Endometrial microvascular endothelial cells (primary cell): ENCODE data around the gene TFF1. TPM values are rescaled to one million over a fixed set of nuclear protein-coding genes. Genes with fewer than 3 reads are reported as not detected.

Experiments
- in situ Hi-C: cut with HindIII; loops from 2 replicates; pipeline ENCODE4 v1.10.0; 2017; ENCODE audit warnings: low sequenced_read_pairs, low pct_unique_long_range_greater_than_20kb; ENCODE audit errors: inconsistent ontology term
- total RNA-seq: library from RNA; depleted of rRNA; stranded (reverse); fragments of >200 nt; gene quantifications from one replicate; pipeline ENCODE4 v1.2.3, GENCODE V29; 2015; ENCODE audit errors: inconsistent ontology term

TFF1 gene
- total RNA-seq, 1 donor from 2014 or later, result not detected

DNA sequence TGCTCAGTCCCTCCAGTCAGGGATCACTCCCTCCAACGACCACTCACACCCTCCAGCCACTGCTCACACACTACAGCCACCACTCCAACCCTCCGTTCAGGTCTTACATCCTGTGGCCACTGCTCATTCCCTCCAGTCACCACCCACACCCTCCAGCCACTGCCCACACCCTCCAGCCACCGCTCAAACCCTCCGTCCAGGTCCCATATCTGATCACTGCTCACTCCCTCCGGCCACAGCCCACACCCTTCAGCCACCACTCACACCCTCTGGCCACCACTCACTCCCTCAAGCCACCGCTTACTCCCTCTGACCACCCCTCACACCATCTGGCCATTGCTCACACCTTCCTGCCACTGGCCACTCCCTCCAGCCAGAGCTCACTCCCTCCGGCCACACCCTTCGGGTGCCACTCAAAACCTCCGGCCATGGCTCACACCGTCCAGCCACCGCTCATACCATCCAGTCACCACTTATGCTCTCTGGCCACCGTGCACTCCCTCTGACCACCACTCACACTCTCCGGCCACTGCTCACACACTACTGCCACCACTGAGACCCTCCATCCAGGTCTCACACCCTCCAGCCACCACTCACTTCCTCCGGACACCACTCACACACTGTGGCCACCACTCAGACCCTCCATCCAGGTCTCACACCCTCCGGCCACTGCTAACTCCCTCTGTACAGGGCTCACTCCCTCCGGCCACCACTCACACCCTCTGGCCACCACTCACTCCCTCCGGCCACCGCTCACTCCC lies 4.7 kb upstream of the TFF1 start:
- in situ Hi-C loops, result no loop called here

DNA sequence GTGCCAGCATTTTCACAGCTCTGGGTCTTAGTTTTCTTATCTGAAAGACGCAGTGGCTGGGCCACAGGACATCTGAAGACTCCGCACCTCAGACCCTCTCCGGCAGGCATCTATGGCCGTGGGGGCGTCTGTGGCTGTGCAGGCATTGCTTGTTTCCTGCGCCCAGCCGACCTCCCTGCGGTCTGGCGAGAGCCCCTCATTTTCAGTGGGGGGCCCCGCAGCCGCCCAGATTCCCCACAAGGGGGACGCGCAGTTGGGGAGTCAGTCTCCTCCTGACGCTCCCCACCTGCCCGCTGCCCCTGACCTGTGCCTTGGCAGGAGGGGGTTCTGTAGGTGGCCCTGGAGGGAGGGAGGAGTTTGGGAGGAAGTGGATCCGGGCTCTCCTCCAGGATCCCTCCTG lies 3.5 kb upstream of the TFF1 start:
- in situ Hi-C loops, result no loop called here

DNA sequence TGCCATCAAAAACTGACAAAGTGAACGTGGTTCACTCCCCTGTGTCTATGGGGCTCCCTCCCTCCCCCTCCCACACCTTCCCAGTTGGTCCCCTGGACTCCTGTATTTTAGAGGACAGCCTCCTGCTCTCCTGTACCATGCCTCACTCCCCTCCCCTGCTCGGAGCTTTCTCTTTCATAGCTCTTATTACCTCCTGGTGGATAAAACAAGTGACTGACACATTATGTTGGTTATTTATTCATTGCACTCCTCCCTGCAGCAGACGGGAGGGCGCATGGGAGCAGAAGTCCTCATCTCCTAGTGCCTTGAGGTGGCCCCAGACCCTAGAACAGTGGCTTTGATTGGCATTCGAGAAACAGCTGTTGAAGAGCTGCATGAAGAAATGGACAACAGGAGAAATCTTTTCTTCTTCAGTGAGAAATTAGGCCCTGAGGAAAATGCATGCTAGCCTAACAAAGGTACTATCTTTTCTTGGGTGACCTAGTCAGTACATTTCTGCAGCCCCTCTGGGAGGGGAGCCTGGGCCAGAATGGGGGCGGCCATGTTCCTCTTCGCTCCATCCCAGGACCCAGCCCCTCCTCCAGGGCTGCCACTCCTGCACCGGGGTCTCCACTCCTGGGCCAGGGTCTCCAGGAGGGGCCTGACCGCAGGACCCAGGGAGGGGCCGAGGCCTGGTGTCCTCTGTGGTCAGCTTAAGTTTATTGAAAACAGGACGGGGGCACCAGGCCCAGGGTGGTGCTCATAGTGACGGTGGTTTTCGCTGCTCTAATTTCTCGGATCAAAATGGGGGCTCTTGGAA lies 1.2 kb upstream of the TFF1 start:
- in situ Hi-C loops, result no loop called here

DNA sequence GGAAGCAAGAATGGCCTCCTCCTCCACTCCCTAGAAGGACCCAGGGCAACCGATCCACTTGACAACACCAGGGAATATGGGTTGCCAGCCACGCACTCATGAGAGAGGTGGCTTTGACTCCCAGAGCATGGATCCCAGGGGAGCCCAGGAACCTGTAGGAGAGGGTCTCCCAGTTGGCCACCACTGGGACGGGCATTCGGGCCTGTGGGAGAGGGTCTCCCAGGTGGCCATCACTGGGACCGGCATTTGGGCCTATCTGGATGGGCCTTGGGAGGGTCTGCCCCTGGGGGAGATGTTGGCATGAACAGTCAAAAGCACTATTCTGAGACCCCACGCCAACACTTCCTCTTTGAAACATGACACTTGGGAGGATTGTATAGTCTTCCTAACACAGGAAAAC lies 565 bp downstream of the TFF1 start:
- in situ Hi-C loops, result no loop called here

DNA sequence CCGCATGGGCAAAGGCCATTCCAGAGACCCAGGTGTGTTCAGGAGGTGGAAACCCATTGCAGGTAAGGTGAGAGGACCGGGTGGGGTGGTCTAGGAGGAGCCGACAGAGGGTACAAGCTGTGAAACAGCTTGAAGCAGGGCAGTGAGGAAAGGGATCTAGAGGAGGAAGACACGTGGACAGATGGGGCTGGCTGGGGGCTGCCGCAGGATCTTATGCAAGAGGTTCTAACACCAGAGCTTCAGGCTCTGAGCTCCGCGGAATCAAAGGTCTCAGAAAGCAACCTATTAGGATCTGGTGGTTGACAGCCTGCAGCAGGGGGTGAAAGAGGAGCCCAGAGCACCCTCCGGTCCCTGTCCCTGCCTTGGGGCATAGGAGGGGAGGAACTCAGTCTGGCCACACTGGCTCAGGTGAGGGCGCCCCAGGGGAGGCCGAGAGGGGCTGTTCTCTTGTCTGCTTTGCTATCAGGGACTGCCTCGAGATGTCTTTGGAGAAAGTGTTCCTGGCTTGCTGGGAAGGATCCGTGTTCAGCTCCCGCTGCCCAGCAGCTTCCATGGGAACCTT lies 1.9 kb downstream of the TFF1 start:
- in situ Hi-C loops, result no loop called here

DNA sequence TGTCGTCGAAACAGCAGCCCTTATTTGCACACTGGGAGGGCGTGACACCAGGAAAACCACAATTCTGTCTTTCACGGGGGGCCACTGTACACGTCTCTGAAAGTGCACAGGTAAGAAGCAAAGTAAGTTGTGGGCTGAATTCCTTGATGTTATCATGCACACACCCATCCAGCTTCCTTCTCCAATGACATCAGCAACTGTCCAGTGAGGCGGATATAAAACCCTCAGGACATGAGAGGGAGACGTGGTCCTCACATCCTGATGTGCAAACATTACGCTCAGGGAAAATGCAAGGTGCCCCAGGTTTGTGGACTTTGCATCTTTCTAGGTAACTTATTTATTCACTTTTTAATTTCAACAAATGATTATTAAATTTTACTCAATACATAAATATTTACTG lies 3.0 kb downstream of the TFF1 start:
- in situ Hi-C loops, result no loop called here

DNA sequence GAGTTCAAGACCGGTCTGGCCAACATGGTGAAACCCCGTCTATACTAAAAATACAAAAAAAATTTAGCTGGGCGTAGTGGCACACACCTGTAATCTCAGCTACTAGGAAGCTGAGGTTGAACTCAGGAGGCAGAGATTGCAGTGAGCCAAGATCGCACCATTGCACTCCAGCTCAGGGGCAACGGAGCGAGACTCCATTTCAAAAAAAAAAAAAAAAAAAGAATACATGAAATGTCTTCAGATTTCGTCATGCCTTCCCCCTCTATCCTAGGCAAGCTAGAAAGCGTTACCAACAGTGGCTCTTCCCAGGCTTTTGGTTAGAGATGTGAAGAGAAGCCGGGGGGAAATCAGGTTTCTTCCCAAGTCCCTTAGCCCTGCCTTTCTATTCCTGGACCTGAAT lies 3.6 kb downstream of the TFF1 start:
- in situ Hi-C loops, result no loop called here

DNA sequence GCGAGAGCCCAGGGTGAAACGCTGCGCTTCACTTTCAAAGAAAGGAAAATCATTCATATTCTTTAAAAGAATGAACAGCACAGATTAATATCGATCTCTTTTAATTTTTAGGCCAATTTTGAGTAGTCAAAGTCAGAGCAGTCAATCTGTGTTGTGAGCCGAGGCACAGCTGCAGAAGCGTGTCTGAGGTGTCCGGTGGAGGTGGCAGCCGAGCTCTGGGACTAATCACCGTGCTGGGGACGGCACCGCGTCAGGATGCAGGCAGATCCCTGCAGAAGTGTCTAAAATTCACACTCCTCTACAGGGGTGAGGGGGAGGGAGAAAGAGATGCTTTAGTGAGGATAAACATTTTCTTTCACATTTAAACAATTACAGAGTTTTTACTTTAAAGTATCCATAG lies 4.1 kb downstream of the TFF1 start:
- in situ Hi-C loops, result no loop called here

DNA sequence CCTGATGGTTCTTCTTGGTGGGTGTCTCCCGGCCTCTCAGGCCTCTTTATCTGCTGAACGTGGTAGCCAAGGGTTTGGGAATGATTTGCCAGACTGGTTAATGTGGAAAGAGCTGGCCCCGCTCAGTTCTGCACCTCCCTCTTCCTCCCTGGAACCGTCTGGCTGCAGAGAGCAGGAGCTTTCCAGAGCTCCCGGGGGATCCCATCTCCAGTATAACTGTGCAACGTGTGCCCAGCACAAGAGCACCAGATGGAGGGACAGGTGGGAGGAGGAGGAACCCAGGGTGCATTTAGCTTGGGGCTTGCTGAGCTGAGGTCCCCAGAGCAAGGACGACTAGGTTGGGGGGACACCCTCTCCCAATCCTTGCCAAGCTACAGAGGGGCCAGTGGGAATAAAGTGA lies 5.0 kb downstream of the TFF1 start:
- in situ Hi-C loops, result no loop called here

DNA sequence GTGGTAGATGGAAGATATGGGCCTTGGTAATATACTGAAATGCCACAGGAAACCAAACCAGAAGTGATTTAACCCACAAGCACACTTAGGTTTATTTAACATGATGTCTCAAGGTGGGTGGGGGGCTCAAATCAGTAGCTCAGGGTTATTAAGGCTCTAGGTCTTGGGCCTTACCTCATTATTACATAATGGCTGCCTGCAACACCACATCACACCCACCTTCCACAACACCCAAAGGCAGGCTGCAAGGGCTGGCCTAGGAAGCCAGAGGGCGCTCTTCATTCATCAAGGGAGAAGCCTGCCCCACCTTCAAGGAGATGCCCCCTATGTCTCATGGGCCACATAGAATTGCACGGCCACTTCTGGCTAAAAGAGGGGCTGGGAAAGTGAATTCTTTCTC lies 6.0 kb downstream of the TFF1 start:
- in situ Hi-C loops, result no loop called here

DNA sequence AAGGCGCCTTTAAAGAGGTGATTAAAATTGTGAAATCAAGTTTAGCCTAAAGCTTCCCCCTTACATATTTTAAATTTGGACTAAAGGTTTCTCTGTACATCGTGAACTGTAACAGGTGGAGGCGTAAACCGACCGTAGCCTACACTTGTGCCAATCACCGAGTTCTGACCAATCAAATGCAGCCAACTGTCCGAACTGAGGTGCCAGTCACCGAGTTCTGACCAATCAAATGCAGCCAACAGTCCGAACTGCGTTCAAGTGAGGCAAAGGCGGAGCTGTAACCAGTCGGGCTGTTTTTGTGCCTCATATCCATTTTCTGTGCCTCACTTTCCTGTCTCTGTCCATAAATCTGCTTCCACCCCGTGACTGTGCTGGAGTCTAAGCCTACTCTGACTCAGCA lies 7.4 kb downstream of the TFF1 start:
- in situ Hi-C loops, result no loop called here

DNA sequence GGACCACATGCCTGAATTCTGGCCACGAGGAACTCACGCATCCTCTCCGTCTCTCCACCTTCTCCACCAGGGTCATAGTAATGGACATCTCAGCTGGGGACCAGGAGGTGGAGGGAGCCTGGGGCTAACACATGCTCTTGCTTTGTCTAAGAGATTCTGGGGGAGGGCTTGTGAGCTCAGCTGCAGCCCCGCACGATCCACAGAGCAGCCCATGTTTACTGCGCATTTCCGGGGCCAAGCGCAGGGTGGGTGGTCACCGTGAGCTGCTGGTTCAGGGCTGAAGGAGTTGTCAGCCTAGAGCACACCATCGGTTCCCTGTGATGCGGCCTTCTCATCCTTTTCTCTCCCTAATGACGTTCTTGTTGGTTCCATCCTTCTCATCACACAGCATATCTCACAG lies 8.1 kb downstream of the TFF1 start:
- in situ Hi-C loops, result no loop called here

DNA sequence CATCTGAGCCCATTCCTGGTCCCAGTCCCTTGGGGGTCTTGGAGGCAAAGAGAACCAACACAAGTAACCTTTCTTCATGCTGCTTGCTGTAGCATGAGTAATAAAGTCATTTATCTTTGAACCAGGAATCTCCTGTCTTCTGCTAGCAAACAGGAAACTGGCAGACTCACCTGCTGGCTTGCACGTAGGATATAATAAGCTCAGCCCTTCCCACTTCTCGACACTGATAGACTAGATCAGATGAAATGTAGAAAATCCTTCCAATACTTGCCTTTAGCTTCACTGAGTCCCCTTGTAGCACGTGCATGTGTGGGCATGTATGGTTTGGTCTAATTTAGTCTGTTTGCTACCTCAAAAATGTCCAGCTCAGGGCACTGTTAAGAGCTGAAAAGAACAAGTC lies 9.0 kb downstream of the TFF1 start:
- in situ Hi-C loops, result no loop called here

DNA sequence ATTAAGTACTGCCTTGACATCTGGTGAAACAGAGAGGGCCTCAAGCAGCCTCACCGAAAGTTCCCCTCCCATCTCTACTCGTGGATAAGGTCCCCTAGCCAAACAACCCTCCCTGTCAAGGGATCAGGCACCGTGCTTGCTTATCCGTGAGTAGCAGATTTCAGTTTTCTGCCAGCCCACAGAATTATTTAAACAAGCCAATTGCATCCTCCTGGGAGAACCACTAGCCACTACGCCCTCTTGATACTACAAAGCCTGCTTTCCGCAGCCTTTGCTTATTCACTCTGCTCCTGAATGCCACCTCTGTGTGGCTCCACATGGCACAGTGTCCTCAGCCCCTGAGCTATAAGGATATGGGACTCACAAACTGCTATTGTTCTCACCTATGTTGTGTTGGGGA lies 9.7 kb downstream of the TFF1 start:
- in situ Hi-C loops, result no loop called here

DNA sequence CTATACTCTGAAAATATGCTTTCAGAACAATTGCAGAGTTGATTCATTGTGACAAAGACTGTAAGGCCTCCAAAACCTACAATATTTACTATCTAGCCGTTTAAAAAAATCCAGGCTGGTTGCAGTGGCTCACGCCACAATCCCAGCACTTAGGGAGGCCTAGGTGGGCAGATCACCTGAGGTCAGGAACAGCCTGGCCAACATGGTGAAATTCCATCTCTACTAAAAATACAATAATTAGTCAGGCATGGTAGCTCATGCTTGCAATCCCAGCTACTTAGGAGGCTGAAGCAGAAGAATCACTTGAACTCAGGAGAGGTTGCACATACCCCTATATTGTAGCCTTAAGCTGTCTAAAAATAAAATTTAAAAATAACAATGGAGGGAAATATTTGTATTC lies 10.3 kb downstream of the TFF1 start:
- in situ Hi-C loops, result no loop called here

DNA sequence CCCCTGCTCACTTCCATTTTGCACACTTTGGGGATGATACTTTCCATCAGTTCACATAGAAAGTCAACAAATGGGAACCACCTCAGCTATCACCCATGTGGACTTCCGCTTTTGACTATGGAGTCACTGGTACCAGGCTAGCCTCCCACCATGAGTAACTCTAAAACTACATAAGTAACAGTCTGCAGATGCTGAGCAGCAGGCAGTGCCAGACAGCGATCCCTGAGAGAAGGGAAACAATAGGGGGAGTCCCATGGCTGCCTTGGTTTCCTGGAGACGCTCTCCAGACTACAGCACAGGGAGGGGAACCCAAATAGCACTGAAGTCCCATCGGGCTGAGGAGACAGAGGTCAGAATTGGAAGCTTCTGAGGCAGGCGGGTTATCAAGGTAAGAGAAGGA lies 12.7 kb downstream of the TFF1 start:
- in situ Hi-C loops, result no loop called here

DNA sequence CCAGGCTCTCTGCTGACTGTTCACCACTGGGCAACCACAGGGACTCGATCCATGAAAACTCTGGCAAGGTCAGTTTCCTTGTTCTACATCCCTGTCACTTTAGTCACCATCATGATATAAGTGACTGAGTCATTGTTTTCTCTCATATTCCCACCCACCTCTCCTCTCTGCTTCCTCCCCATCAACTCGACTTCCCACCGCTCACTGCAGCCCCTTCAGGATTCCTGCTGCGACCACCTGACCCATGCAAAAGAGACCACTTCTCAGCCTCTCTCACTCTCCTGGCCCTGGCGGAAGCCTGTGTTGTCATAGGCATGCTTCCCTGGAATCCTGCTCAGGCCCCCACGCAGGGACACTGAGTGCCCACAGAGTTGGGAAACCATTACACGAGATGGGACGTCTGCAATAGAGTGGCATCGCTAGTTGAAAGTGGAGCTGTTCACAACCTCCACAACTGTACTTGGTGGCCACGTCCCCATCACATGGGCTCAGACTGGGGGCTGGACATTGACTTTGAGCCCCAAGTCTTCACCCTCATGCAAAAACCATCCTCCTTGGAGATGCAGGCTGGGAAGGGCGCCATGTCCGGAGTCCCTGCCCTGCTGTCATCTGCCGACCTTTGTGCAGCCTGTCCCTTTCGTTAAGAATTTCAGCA lies 13.8 kb downstream of the TFF1 start:
- in situ Hi-C loops, result no loop called here

DNA sequence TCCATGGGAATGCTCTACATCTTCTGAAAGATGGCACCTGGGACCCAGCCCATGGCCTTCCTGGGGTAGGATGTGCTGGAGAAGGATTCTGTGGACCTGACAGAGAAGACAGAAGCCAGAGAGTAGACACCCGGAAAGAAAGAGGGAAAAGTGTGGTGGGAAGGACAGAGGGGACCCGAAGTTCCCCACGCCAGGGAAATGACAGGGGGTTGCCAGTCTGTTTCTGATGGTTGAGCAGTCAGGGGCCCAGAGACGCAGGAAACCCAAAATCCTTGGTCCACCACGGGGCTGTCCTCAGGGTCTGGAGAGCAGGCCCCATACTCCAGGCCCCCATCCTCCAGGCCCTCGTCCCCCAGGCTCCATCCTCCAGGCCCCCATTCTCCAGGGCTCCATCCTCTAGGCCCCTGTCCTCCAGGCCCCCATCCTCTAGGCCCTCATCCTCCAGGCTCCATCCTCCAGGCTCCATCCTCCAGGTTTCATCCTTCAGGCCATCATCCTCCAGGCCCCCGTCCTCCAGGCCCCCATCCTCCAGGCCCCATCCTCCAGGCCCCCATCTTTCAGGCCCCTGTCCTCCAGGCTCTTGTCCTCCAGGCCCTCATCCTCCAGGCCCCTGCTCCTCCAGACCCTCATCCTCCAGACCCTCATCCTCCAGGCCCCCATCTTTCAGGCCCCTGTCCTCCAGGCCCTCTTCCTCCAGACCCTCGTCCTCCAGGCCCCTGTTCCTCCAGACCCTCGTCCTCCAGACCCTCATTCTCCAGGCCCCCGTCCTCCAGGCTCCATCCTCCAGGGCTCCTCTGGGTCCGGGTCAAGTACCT lies 14.5 kb downstream of the TFF1 start:
- in situ Hi-C loops, result no loop called here

DNA sequence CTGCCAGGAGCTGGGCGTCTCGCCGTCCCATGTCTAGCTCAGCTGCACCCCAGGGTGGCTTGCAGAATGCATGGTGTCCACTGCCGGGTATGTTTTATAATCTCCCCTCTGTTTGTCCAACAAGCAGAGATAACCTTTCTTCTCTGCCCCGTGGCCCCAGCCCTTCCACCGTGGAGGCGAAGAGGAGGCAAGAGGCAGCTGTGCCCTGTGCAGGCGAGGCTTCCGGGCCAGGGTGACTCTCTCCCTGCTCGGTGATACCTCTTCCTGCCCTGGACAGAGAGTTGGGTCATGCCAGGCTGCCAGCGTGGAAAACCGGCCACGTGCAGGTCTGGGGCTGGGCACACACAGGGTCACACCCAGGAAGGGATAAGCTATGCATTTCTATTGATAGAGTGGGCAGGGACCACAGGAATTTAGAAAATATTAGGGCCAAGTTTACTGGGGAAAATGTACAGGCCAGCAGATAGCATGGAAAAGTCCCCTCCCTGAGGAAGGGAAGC lies 15.4 kb downstream of the TFF1 start, which contains the start of gene TFF2:
TSS of gene TFF2 (minus strand) at position 68 of the 500 bp plus-strand sequence. CDS start at position 31, 37 bp downstream.
- in situ Hi-C loops, result no loop called here
